Psoas muscle (tissue), 8 donors: ENCODE measurements around the gene GNAS-AS1. TPM values are rescaled to one million over a fixed set of nuclear protein-coding genes. Genes with fewer than 3 reads are reported as not detected.

ENCODE experiments used
- ATAC-seq, 4 donors: fragments of 200-7000 bp; cut with Tn5 transposase; one replicate each; pipeline ENCODE4 v1.9.1; 2020; ENCODE audit warnings: moderate library complexity in 3 of 4, mild to moderate bottlenecking in 2 of 4
- DNase-seq, 2 donors: peaks; one replicate each; pipeline ENCODE4 v3.0.0-alpha.2; 2020
- H3K27ac ChIP-seq: fragments of 200-600 bp; one replicate; pipeline ENCODE4 v1.8.0; 2022
- H3K27me3 ChIP-seq, 3 donors: fragments of 200-600 bp in 1 of 3; one replicate each; pipeline versions ENCODE4 v1.6.1 to v1.8.0; 2013 to 2022; ENCODE audit warnings: low read length in 2 of 3, mild to moderate bottlenecking in 2 of 3, moderate library complexity in 1 of 3; ENCODE audit not compliant: insufficient read depth in 3 of 3
- H3K36me3 ChIP-seq, 2 donors: fragments of 200-600 bp in 1 of 2; one replicate each; pipeline versions ENCODE4 v1.6.1 to v1.8.0; 2013 to 2022; ENCODE audit warnings: low read depth in 1 of 2, mild to moderate bottlenecking in 1 of 2, moderate library complexity in 1 of 2; ENCODE audit not compliant: insufficient read depth in 1 of 2
- H3K4me1 ChIP-seq: fragments of 200-600 bp; one replicate; pipeline ENCODE4 v1.8.0; 2022
- H3K4me3 ChIP-seq: fragments of 200-600 bp; one replicate; pipeline ENCODE4 v1.8.0; 2022; ENCODE audit warnings: mild to moderate bottlenecking
- H3K9me3 ChIP-seq: fragments of 200-600 bp; one replicate; pipeline ENCODE4 v1.8.0; 2022
- WGBS, 3 donors: extraction: QIAGEN DNeasy Blood & Tissue Kit; methylation state at CpG; one replicate each; pipeline versions ENCODE4 v1.1.6 to v1.1.7; 2013; 5-methylcytosine and 5-hydroxymethylcytosine counted together
- intact Hi-C, 2 donors: fragments of 100-400 bp; cut with DNase I; formaldehyde crosslinking; loops; one replicate each; pipeline versions ENCODE4 v1.11.0 to v1.14.2; 2022
- polyA plus RNA-seq, 3 donors: library from polyadenylated mRNA; stranded (reverse); fragments of 200-250 nt; gene quantifications; one replicate each; pipeline ENCODE4 v1.2.3, GENCODE V29; 2013
- total RNA-seq, 4 donors: library from RNA; stranded (reverse); fragmentation: NEBNext Ultra II Directional in 2 of 4; extraction: Animal tissue kit (Norgen Biotek cat#: 25700) in 2 of 4; gene quantifications; one replicate each; pipeline versions ENCODE4 v1.2.1 to v1.2.4, GENCODE V29; 2021 to 2023
- TF ChIP-seq, protein P1 (sequence below): fragments of 200-600 bp; IDR thresholded peaks from one replicate; pipeline ENCODE4 v1.8.0; 2022; ENCODE audit warnings: antibody characterized with exemption
- donor health status: healthy with polysubstance abuse.
- donor health status: DM: no; HTN: no; CAD: no; lungs with moderate emphysema.
- donor health status: Bipolar disorder and iron deficiency.
- donor health status: healthy.
- donor health status: DM: yes; HTN: yes; CAD: no.
- donor health status: DM: no; HTN: no; CAD: no.
- donor health status: DM: no; HTN: no; CAD: no.
- donor health status: DM: yes; HTN: yes; CAD: no.

The GNAS-AS1 gene
- total and polyA plus RNA-seq, 7 donors: 0.03 to 1.0 (median 0.40) TPM; not detected in 1

DNA sequence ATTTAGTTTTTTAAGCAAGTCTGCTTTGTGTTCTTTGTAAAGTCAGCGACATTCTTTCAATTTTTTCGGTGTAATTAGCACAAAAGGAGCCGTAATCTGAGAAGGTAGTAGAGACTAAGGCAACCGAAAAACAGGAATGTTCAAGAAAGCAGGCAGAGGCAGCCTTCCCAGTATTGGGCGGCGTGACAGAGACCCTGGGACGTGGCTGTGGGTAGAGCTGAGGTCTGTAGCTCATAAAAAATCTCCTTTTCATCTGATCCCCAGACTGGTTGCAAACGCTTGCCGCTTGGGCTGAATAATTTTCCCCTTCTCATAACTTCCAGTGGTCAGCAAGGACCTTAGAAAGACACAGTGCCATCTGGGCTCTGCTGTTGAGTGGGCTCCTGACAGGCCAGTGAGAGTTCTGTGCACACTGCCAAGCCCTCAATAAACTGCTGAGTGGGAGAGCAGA, 32.6 kb upstream of the GNAS-AS1 start:
- H3K4me3 ChIP-seq: no peak overlapping the region
- no peaks in the 10 kb centered on the region for H3K9me3 ChIP-seq
- no peak for DNase-seq
- intact Hi-C loops: no loop called here
- peak in 1 of 4 donors; percentile 12 for ATAC-seq
- H3K36me3 ChIP-seq: no peaks in the 10 kb centered on the region
- H3K27me3 ChIP-seq: no peaks in the 10 kb centered on the region
- H3K27ac ChIP-seq: no peak overlapping the region
- H3K4me1 ChIP-seq: peaks cover 5% of the 10 kb centered on the region
- WGBS, 3 donors: 58 to 72% (median 66%) methylated on average over 9 of the region's 9 CpGs
- TF ChIP-seq, protein P1, sequence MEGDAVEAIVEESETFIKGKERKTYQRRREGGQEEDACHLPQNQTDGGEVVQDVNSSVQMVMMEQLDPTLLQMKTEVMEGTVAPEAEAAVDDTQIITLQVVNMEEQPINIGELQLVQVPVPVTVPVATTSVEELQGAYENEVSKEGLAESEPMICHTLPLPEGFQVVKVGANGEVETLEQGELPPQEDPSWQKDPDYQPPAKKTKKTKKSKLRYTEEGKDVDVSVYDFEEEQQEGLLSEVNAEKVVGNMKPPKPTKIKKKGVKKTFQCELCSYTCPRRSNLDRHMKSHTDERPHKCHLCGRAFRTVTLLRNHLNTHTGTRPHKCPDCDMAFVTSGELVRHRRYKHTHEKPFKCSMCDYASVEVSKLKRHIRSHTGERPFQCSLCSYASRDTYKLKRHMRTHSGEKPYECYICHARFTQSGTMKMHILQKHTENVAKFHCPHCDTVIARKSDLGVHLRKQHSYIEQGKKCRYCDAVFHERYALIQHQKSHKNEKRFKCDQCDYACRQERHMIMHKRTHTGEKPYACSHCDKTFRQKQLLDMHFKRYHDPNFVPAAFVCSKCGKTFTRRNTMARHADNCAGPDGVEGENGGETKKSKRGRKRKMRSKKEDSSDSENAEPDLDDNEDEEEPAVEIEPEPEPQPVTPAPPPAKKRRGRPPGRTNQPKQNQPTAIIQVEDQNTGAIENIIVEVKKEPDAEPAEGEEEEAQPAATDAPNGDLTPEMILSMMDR: no peak

DNA sequence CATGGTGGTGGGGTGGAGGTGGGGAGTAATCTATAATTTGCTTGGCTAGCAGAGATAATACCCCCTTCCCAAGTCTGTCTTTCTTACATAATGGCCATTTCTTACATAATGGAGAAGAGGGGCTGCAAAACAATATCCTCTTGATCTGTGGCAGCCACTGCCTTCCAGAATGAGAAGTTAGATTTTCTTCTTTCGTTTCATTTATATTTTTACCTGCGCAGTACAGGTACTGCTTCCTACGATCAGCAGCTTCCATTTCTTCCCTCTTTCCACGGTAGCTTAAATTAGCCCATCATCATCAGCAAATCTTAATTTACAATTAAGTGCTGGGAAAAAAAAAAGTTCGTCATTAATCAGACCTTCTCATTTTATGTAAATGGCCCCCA, 32.0 kb upstream of the GNAS-AS1 start:
- Histone ChIP-seq H3K27me3 (no peaks in the 10 kb centered on the region), H3K4me3 (no peak overlapping the region), H3K9me3 (no peaks in the 10 kb centered on the region), H3K27ac (no peak overlapping the region), H3K4me1 (peaks cover 5% of the 10 kb centered on the region), H3K36me3 (no peaks in the 10 kb centered on the region)
- intact Hi-C loops: no loop called here
- TF ChIP-seq, protein P1: no peak
- ATAC-seq (no peak), DNase-seq (no peak)
- 54 to 80% (median 58%) methylated on average over 5 of the region's 5 CpGs for WGBS, 3 donors

DNA sequence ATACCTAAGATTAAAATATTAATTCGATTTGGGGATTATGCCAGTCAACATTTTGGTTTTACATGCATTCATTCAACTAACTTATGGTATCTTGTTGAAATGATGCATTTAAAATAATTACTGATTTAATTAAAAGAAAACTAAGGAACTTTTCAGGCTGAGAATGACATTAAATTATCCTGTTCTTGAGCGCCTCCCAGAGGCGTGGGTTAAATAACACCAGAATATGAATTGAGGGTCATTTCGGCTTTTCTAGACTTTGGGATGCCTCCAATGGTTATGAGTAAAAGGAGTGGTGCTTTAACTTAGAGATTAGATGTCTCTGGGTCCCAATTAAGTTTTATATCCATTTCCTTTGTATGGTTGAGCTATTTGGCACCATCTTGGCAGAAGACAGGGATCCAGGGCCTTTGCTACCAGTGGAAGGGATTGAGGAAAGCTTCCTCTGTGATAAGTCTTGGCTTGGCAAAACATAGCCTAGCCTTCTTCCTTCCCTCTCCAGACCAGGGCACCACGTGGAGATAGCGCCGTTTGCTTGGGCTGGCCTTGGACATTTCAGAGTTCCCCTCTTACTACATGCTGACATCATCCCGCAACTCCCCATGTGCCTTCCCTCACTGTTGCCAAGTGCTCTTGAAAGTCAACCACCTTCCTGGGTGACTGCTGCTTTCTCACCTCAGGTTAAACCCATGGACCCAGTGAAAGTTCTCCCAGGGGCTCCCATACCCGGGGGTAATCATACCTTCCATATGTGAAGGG, 30.5 kb upstream of the GNAS-AS1 start:
- Histone ChIP-seq H3K9me3 (no peaks in the 10 kb centered on the region), H3K4me3 (no peak overlapping the region), H3K27me3 (no peaks in the 10 kb centered on the region), H3K27ac (no peak overlapping the region), H3K36me3 (no peaks in the 10 kb centered on the region), H3K4me1 (peaks cover 5% of the 10 kb centered on the region)
- no peak for DNase-seq
- TF ChIP-seq, protein P1: no peak
- ATAC-seq: peak in 2 of 4 donors; percentile 34 to 46
- intact Hi-C loops: no loop called here
- WGBS, 3 donors: 63 to 74% (median 68%) methylated on average over 9 of the region's 9 CpGs

DNA sequence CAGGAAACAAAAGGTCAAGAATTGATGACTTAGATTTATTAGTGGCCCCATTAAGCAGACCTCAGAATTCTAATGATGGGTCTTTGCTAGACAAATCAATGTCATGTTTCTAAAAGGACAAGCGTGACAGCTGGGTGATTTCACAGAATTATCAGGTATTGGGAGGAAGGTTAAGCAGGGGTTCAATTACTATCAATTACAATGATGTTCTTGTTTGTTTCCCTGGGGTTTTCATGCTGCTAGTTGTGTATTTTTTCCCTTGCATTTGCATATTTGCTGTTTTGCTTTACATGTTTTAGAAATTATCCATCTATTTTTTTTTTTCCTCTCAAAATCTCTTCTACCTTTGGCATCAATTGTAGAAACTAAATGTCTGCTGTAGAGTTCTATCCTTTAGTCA, 29.7 kb upstream of the GNAS-AS1 start:
- ATAC-seq (no peak), DNase-seq (no peak)
- Histone ChIP-seq H3K9me3 (no peaks in the 10 kb centered on the region), H3K4me3 (no peak overlapping the region), H3K27me3 (no peaks in the 10 kb centered on the region), H3K4me1 (peaks cover 5% of the 10 kb centered on the region), H3K36me3 (no peaks in the 10 kb centered on the region), H3K27ac (no peak overlapping the region)
- intact Hi-C loops: no loop called here
- TF ChIP-seq, protein P1: no peak
- 88 to 95% (median 89%) methylated on average over 1 of the region's 1 CpG for WGBS, 3 donors
